Immature natural killer cell (primary cell): Measurements from ENCODE around the gene RPS23. TPM values are rescaled to one million over a fixed set of nuclear protein-coding genes. Genes with fewer than 3 reads are reported as not detected.
A peak's percentile ranks its signal among the peaks of the same experiment; 100 is the strongest.

ENCODE experiments used
- DNase-seq, 3 donors: peaks; one replicate each; pipeline ENCODE4 v3.0.0; 2022; ENCODE audit warnings: mixed read lengths in 1 of 3
- H3K27ac Mint-ChIP-seq, 6 donors: one replicate each; pipeline ENCODE4 v1.8.0; 2020; ENCODE audit warnings: mixed read lengths in 6 of 6, mild to moderate bottlenecking in 5 of 6, inconsistent platforms in 4 of 6, moderate library complexity in 3 of 6
- H3K27me3 Mint-ChIP-seq, 3 donors: one replicate each; pipeline ENCODE4 v1.8.0; 2020 to 2021; ENCODE audit warnings: low read depth in 3 of 3, mild to moderate bottlenecking in 3 of 3, mixed read lengths in 3 of 3, moderate library complexity in 3 of 3, inconsistent platforms in 1 of 3
- H3K36me3 Mint-ChIP-seq, 3 donors: one replicate each; pipeline ENCODE4 v1.8.0; 2020; ENCODE audit warnings: mixed read lengths in 3 of 3, inconsistent platforms in 2 of 3, mild to moderate bottlenecking in 2 of 3
- H3K4me1 Mint-ChIP-seq, 2 donors: one replicate each; pipeline ENCODE4 v1.8.0; 2020; ENCODE audit warnings: inconsistent platforms in 2 of 2, mild to moderate bottlenecking in 2 of 2, mixed read lengths in 2 of 2, moderate library complexity in 1 of 2
- H3K4me3 Mint-ChIP-seq, 5 donors: one replicate each; pipeline ENCODE4 v1.8.0; 2020; ENCODE audit warnings: mild to moderate bottlenecking in 5 of 5, mixed read lengths in 5 of 5, inconsistent platforms in 3 of 5, moderate library complexity in 3 of 5
- H3K9me3 Mint-ChIP-seq, 6 donors: one replicate each; pipeline ENCODE4 v1.8.0; 2020; ENCODE audit warnings: mild to moderate bottlenecking in 6 of 6, mixed read lengths in 6 of 6, inconsistent platforms in 4 of 6, moderate library complexity in 3 of 6
- polyA plus RNA-seq, 3 donors: library from polyadenylated mRNA; unstranded; fragments of 300-500 nt; fragmentation: Illumina TruSeq; gene quantifications; one replicate each; pipeline ENCODE4 v1.2.3, GENCODE V29; 2021

The RPS23 gene
- polyA plus RNA-seq, 3 donors from 2014 or later: 1,212 to 1,948 (median 1,346) TPM

DNA sequence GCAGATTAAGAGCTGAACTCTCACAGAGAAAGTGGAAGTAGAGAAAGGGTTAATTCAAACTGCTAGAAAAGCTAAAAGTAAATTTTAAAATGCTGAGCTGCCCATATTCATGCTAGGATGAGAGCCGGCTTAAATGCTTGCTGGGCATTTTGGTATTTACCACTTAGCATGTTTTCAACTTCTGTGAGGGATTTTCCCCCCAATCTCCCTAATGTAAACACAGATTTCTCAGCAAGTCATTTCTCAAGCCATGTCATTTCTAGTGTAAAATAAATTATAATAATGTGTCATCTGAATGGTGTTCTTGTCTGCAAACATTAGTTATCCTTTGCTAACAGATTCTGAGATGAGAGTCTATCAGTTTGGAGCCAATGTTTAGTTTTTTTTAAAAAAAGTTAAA is 22.3 kb downstream of the RPS23 start:
- peaks cover 0 to 7% (median 0%) of the 10 kb centered on the region in 3 donors for H3K36me3 Mint-ChIP-seq
- no peaks in the 10 kb centered on the region for H3K4me1 Mint-ChIP-seq
- no peaks in the 10 kb centered on the region for H3K9me3 Mint-ChIP-seq
- DNase-seq: no peak
- H3K27ac Mint-ChIP-seq: no peak overlapping the region
- no peaks in the 10 kb centered on the region for H3K27me3 Mint-ChIP-seq
- H3K4me3 Mint-ChIP-seq: no peak overlapping the region

DNA sequence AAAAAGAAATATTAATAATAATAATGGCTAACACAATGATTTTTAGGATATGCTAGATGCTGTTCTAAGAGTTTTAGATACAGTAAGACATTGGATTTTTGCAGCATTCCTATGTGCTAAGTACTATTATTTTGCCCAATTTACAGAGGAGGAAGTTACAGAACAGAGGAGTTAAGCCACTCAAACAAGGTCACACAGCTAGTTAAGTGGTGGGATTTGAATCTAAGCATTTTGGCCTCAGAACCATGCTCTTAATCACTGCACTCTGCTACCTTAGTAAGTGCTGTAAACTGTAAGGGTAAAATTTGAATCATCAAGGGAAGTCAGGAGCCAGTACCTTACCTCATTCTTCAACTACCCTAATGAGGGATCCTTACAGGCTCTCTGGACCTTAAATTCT is 25.4 kb downstream of the RPS23 start:
- no peak for DNase-seq
- Mint-ChIP-seq H3K36me3 (peaks cover 6 to 18% (median 11%) of the 10 kb centered on the region in 3 donors), H3K9me3 (peaks cover 1 to 6% (median 5%) of the 10 kb centered on the region in 6 donors), H3K27ac (no peak overlapping the region), H3K4me3 (no peak overlapping the region), H3K4me1 (no peaks in the 10 kb centered on the region), H3K27me3 (no peaks in the 10 kb centered on the region)

DNA sequence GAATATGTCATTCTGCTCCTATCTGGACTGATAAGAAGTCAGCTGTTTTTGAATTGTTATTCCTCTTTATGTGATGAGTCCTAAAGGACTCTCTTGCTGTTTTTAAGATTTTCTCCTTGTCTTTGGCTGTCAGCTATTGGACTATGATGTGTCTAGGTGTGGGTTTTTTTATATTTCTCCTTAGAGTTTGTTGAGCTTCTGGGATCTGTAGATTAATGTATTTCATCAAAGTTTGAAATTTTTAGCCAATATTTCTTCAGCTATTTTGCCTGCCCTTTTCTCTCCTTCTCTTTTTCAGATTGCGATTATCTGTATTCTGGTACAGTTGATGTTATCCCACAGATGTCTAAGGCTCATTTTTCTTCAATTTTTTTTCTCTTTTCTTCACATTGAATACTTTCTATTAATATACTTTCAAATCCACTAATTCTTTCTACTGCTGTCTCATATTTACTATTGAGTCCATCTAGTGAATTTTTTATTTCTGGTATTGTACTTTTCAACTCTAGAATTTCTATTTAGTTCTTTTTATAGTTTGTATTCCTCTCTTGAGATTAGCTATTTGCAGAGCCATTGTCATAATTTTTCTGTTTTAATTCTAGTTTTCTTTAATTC is 31.1 kb downstream of the RPS23 start:
- no peak for DNase-seq
- no peak overlapping the region for H3K4me3 Mint-ChIP-seq
- H3K27me3 Mint-ChIP-seq: peaks cover 0 to 2% (median 0%) of the 10 kb centered on the region in 3 donors
- H3K27ac Mint-ChIP-seq: no peak overlapping the region
- peaks cover 4 to 22% (median 16%) of the 10 kb centered on the region in 6 donors for H3K9me3 Mint-ChIP-seq
- H3K4me1 Mint-ChIP-seq: no peaks in the 10 kb centered on the region
- H3K36me3 Mint-ChIP-seq: peaks cover 10 to 21% (median 19%) of the 10 kb centered on the region in 3 donors

DNA sequence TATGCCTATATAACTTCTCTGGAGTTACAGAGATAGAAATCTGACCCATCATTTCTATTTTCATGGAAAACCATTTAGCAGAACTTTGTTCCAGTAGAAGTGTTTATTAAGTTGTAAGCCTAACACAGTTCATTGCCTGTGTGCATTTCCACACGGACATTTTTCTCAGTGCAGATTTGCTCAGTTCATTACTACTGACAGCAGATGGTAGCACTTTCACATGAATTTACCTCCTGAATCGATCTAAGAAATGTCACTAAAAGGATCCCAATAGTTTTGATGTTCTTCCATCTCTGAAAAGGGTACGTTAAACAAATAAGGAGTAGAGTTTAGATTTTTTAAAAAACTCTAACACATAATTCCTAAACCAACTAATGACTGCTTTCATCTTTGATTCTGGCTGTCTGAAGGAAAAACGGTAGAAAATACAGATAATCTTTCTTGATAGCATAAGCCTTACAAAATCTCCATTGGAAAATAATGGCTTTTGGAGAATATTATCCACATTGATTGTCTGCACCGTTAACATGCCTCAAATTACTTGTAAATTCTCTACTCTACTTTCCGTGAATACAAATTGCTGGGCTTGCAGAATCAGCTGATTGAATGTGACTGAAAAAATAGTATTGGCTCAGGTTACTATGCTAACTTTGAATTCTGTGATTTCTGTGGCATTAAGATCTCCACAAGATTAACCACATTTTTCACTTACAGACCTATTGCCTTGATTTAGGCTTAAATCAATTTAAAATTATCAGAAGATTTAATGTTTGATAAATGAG is 33.1 kb downstream of the RPS23 start:
- Mint-ChIP-seq H3K27ac (no peak overlapping the region), H3K36me3 (peaks cover 10 to 16% (median 15%) of the 10 kb centered on the region in 3 donors), H3K27me3 (peaks cover 0 to 2% (median 0%) of the 10 kb centered on the region in 3 donors), H3K4me1 (no peaks in the 10 kb centered on the region), H3K9me3 (peaks cover 4 to 22% (median 16%) of the 10 kb centered on the region in 6 donors), H3K4me3 (no peak overlapping the region)
- DNase-seq: no peak

DNA sequence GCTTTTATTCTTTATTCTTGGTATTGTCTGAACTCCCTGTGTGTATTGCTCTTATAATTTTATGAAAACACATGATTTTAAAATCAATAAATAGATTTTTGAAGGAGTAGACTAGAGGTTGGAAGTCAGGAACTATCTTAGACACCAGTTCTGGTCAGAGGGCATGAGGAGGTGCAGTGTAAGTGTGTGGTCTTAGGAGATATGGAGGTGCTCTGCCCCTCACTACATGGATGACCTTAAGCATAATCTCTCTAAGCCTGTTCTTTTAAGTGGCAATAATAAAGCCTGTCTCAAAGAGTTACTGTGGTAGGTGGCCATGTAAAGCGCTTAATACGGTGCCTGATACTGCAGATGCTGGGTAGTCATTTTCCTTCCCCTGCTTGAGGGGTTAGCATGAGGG is 34.0 kb downstream of the RPS23 start:
- no peak for DNase-seq
- H3K36me3 Mint-ChIP-seq: peaks cover 10 to 15% (median 15%) of the 10 kb centered on the region in 3 donors
- peaks cover 0 to 2% (median 0%) of the 10 kb centered on the region in 3 donors for H3K27me3 Mint-ChIP-seq

DNA sequence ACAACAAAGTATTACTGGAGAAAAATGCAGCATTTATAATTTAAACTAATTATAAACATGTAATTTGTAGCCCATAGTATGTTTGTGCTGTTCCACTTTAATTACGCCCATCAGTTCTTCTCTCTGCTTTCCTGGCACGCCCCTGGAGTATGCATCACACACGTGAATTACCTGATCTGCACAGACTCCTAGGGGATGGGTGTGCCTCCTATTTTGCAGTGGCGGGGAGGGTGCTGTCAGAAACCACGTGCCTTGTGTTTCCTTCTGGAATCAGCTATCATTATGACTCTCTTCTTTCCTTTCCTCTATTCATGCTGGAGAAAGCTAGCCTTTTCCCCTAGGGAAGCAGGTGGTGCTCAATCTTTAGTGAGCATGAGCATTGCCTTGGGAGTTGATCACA is 43.3 kb downstream of the RPS23 start:
- no peak for DNase-seq
- H3K9me3 Mint-ChIP-seq: no peaks in the 10 kb centered on the region
- no peaks in the 10 kb centered on the region for H3K36me3 Mint-ChIP-seq
- no peaks in the 10 kb centered on the region for H3K4me1 Mint-ChIP-seq
- no peaks in the 10 kb centered on the region for H3K27me3 Mint-ChIP-seq
- H3K27ac Mint-ChIP-seq: no peak overlapping the region
- H3K4me3 Mint-ChIP-seq: no peak overlapping the region

More for the DNA sequence above, 34.0 kb downstream of the RPS23 start:
- Mint-ChIP-seq H3K9me3 (peaks cover 4 to 22% (median 16%) of the 10 kb centered on the region in 6 donors), H3K4me1 (no peaks in the 10 kb centered on the region), H3K27ac (no peak overlapping the region), H3K4me3 (no peak overlapping the region)

DNA sequence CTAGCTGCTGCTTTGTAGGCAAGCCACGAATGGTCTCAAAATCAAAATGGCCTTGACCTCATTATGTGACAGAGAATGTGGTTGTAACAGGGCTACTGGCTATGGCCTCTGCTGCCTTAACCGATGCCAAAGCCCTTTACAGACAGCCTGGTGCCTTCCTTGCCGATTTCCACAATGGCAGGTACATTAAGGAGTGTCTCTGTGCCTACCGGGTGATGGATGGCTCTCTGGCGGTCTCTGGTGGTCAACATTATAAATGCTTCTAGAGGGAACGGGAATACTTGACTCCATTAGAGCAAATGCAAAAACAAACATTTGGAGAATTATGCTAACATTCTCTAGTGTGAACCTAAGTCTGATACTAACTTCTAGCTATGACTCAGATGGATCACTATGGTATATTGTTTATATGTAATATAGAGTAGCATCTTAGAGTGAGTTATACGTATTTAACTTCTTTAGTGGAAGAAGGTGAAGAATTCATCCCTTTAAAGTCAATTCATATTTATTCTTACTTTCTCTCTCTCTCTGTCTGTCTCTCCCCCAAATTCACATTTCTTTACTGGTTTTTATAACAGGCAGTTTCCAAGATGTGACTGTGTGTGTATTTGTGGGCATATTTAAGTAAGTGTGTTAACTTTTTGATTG is 52.5 kb downstream of the RPS23 start:
- DNase-seq: peak; percentile 49 to 60 (median 50)
- Mint-ChIP-seq H3K36me3 (no peaks in the 10 kb centered on the region), H3K27me3 (no peaks in the 10 kb centered on the region), H3K4me3 (no peak overlapping the region), H3K4me1 (peaks cover 0 to 7% of the 10 kb centered on the region in 2 donors), H3K27ac (no peak overlapping the region), H3K9me3 (no peaks in the 10 kb centered on the region)
